C4-2B (cell line): Measurements from ENCODE around the gene DOC2B.

Experiments used
- CTCF ChIP-seq: fragments of 450-650 bp; conservative IDR thresholded peaks from 2 replicates; pipeline ENCODE4 v1.5.1; 2017; ENCODE audit warnings: mild to moderate bottlenecking
- ZFX ChIP-seq: fragments of 450-650 bp; IDR thresholded peaks from 2 replicates; pipeline ENCODE4 v1.6.1; 2017

DNA sequence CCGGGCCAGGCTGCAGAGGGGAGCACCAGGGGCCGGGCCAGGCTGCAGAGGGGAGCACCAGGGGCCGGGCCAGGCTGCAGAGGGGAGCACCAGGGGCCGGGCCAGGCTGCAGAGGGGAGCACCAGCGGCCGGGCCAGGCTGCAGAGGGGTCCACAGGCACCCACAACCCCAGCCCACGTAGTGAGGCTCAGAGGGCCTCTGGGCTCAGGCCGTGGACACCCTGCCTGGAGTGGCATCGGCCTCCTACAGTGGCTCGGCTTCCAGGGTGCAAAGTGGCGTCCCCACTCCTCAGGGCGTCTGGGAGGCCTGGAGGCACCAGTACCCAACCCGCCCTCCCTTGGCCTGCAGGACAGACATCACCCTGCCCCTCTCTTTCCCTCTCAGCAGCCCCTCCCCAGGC, 9.6 kb downstream of the DOC2B start:
- TF ChIP-seq CTCF, result no peak
- TF ChIP-seq ZFX, result no peak
